Placental epithelial cell (primary cell): ENCODE results near the gene THAP7. TPM values are rescaled to one million over a fixed set of nuclear protein-coding genes. Genes with fewer than 3 reads are reported as not detected.

Experiments
- small RNA-seq: library from RNA; depleted of rRNA; stranded (forward); fragments of <200 nt; gene quantifications from one replicate; pipeline ENCODE3, GENCODE V24; 2012
- total RNA-seq: library from RNA; depleted of rRNA; stranded (reverse); fragments of >200 nt; gene quantifications from 2 replicates; pipeline ENCODE4 v1.2.3, GENCODE V29; 2012

THAP7 gene, protein sequence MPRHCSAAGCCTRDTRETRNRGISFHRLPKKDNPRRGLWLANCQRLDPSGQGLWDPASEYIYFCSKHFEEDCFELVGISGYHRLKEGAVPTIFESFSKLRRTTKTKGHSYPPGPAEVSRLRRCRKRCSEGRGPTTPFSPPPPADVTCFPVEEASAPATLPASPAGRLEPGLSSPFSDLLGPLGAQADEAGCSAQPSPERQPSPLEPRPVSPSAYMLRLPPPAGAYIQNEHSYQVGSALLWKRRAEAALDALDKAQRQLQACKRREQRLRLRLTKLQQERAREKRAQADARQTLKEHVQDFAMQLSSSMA
- 23.3 and 26.7 TPM in 2 replicates for total RNA-seq

DNA sequence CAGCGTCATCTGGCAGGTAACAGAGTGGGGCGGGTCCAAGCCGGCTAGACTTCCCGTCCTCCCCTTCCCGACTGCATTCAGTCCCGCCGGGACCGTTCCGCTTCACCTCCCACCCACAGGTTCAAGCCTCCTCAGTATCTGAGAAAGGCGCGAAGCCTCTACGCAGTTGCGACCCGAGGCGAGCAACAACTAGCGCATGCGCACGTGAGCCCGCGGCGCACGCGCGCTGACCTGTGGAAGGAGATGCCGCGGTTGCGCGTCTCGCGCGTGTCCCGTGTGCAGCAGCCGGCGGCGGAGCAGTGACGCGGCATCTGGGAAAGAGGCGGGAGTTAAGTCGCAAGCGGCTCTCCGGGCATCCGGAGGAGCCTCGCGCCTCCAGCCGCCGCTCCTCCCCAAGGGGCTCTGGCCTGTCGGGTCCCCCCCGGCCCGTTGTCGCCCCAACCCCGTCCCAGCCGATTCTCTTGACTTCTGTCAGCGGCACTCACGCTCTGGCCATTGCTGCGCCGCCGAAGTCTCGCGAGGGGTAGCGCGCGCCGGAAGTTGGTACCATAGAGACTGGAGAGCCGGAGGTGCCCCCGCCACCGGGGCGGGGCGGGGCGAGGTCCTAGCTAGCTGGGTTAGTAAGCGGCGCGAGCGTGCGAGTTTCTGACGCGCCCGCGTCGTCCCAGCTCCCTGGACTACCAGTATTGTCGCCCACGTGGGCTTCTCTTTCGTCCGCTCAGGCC lies at the start of gene THAP7:
Gene THAP7 (minus strand): TSS at position 518 of the 725 bp plus-strand sequence. CDS start 207 bp downstream, at position 311.

DNA sequence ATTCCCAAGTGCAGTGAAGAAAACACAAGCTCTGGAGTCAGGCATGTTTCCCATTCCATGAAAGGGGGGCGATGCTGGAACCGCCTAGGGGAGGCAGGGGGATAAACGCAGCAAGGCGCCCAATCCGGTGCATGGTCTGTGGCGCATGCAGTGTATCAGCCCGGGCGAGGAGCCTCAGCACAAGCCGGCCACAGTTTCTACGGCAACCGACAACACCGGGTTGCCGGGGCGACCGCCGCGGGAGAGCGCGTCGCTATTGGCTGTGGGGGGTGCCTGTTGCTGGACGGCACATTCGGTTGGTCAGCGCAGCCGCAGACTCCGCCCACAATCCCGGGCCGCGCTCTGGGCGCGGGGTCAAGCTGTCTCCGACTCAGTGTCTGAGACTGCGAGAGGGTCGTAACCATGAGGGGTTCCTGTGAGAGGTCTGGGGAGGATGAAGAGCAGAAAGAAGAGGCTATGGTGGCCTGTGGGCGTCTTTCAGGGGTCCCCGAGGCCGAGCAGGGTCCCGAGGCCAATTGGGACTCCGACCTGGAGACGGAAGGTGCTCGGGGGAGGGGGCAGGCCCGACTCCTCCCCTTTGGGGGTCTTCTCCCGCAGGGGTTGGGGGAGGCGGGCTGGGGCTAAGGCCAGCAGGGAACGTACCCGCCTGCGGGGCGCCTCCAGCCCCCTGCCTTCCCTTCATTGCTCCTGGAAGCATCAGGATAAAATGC lies 43.8 kb upstream of the THAP7 start, which contains the start of gene LRRC74B:
Gene LRRC74B (plus strand): TSS at position 362 of the 710 bp plus-strand sequence. CDS start 41 bp downstream, at position 403.

DNA sequence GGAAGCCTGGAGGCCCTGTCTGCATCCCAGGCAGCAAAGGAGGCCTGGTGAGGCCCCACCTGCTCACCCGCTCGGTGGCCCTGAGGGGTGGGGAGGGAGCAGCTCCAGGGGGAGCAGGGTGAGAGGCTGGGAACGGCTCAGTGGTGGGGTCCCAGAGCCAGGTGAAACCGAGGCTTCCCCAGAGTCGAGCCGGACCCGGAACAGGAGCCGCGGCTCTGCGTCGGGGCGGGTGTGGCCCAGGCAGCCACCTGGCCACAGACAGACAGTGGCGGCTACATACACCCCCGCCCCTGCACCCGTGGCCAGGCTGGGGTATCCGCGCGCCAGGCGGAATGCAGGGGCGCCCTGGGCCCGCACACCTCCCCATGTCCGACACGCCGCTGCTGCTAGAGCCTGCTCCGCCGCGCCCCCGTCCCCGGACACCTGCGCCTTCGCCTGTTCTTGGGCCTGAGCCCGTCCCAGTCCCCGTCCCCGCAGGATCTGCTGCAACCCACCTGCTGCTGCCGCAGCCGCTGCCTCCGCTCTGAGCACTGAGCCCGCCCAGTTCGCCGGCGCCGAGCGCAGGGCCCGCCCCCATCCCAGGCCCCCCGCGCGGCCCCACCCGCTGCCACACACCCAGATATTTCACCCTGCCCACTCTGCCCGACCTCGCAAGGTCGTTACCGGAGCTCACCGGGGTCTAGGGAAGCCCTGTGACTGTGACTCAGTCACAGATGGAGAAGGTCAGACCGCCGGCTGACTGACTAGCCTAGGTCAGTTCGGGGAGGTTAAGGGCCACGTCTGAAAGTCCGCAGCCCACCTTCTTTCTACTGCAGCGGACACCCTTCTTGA lies 30.3 kb upstream of the THAP7 start, which contains the start of gene SLC7A4:
Gene SLC7A4 (minus strand): TSS at position 525 of the 831 bp plus-strand sequence. CDS start 749 bp downstream, outside the sequence.

DNA sequence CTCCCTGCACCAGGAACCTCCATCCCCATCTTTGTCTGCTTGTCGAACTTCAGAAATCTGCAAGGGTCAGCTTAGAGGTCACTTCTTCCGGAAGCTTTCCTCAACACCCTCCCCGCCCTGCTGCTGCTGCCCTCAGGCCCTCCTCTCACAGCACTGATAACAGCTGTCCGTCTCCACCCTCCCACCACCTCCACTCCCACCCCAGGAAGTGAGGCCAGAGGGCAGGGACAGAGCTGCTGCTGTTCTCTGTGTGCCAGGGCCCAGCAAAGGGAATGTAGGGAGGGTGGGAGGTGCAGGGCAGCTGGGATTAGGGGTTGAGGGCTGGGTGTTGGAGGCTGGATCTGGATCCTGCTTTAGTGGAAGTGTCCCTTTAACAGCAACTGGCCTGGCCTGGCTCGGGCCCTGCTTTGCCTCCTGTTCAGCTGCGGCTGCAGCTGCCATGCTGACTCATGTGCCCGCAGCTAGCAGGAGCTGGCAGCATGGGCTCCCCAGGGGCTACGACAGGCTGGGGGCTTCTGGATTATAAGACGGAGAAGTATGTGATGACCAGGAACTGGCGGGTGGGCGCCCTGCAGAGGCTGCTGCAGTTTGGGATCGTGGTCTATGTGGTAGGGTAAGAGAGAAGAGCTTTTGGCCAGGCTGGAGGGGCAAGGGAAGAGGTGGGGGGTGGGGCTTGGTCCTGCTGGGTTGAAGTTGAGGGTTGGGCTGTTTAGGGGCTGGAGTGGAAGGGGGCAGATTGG lies 13.0 kb upstream of the THAP7 start, which contains the start of gene P2RX6:
Gene P2RX6 (plus strand): TSS at position 440 of the 740 bp plus-strand sequence. CDS start 10 bp downstream, at position 450.

DNA sequence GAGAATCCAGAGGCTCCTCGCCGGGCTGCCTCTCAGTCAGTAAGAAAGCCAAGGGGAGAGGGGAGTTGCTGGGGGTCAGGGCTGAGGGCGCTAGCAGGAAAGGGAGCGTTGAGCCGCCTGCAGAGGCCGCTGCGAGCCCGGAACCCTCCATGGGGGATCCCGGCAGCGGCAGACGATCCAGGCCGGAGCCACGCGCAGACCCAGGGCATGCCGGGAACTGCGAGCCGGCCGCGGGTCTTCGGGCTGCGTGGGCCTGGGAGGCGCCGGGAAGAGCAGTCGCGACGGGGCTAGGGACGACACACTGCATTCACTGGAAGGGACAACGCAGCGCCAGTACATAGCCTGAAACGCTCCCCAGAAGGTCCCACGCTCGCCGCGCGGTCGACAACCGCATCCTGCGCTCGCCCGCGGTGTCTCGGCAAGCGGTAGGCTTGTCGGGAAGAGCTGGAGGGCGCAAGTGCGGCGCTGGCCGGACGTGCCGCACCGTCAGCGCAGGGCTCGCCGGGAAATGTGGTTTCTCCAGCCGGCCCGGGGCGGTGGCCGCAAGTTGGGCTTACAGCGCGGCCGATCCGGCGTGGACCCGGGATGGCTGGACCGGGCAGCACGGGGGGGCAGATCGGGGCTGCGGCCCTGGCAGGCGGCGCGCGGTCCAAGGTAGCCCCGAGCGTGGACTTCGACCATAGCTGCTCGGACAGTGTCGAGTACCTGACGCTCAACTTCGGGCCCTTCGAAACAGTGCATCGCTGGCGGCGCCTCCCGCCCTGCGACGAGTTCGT lies 19.9 kb downstream of the THAP7 start, which contains the start of gene LZTR1:
Gene LZTR1 (plus strand): TSS at position 511 of the 776 bp plus-strand sequence. CDS start 75 bp downstream, at position 586.

DNA sequence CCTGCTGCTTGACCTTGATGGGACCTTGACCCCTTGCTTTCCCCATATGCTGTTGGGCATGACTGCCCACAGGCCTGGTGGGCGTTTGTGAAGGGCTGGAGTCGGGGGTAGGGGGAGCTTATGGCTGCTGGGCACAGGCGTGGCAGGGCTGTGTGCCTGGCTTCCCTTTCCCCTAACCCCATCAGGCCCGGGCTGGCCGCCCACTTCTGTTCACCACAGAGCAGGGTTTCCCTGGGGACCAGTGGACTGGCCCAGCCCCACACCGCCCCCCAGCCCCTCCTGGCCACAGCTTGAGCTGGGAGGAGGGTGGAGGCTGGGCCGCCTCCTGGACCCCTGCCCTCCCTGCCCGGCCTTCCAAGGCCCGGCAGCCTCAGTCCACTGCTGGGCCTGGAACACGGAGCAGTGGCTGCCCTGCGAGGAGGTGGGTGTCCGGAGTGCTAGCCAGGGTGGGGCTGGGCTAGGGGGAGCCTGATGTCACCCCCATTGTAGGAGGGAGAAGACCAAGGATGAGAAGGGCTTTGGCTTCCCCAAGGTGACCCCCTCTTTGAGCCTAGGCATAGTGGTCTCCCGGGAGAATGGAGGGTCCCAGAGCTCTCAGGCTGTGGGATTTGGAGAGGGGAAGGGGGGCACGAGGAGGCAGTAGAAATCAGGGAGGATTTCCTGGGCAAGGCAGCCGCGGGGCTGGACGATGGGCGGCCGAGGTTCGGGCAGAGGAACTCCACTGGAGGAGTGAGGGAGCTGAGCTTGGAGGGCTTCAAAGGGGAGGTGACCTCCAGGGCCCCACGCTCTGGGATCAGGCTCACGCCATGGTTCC lies 34.8 kb downstream of the THAP7 start, which contains the start of gene AIFM3:
Gene AIFM3 (plus strand): TSS at position 373 of the 814 bp plus-strand sequence. CDS start 690 bp downstream, outside the sequence.

Small RNAs within 50 kb of the gene (small RNA-seq; reads per million reads assigned to genes)
- gene MIR649 = not detected

Other genes with a start within 250 kb of the THAP7 start
- gene SERPIND1, start 228.0 kb downstream of the THAP7 start, total RNA-seq = not detected in 2 replicates
- 43.6 and 49.9 TPM in 2 replicates for gene PI4KA, start 143.3 kb downstream of the THAP7 start, total RNA-seq
- gene SNAP29, start 143.1 kb downstream of the THAP7 start, total RNA-seq = 9.0 and 9.2 TPM in 2 replicates
- 36.9 and 39.7 TPM in 2 replicates for gene CRKL, start 84.7 kb downstream of the THAP7 start, total RNA-seq
- gene AIFM3, start 34.9 kb downstream of the THAP7 start, total RNA-seq = 0.43 and 2.0 TPM in 2 replicates
- 45.1 and 53.0 TPM in 2 replicates for gene LZTR1, start 19.8 kb downstream of the THAP7 start, total RNA-seq
- gene P2RX6, start 13.0 kb upstream of the THAP7 start, total RNA-seq = not detected in 2 replicates
- gene SLC7A4, start 30.4 kb upstream of the THAP7 start, total RNA-seq = not detected in 2 replicates
- not detected in 2 replicates for gene LRRC74B, start 43.8 kb upstream of the THAP7 start, total RNA-seq